SJSA1 (cell line): Measurements from ENCODE around the gene ZNF660. TPM values are rescaled to one million over a fixed set of nuclear protein-coding genes. Genes with fewer than 3 reads are reported as not detected.
"Not testable (repeated sequence)": the region's sequence is repeated elsewhere in the genome, so short reads cannot be mapped to it uniquely, and the experiment has no call there.

ENCODE experiments used
- DNase-seq, 2 experiments: peaks; one replicate each; pipeline ENCODE4 v3.0.0-alpha.2; 2015 to 2020; ENCODE audit warnings: low spot score in 2 of 2, low read depth in 1 of 2
- H3K27ac ChIP-seq: fragments of 250-450 bp; sonication (Bioruptor Pico); 2 replicates; pipeline ENCODE4 v1.5.1; 2020; ENCODE audit warnings: mild to moderate bottlenecking, moderate library complexity
- H3K27me3 ChIP-seq: fragments of 250-450 bp; sonication (Bioruptor Pico); replicated peaks from 2 replicates; pipeline ENCODE4 v1.5.1; 2020; ENCODE audit warnings: mild to moderate bottlenecking, moderate library complexity
- H3K36me3 ChIP-seq: fragments of 250-450 bp; sonication (Bioruptor Pico); 2 replicates; pipeline ENCODE4 v1.5.1; 2020; ENCODE audit warnings: mild to moderate bottlenecking
- H3K4me1 ChIP-seq: fragments of 250-450 bp; sonication (Bioruptor Pico); replicated peaks from 2 replicates; pipeline ENCODE4 v1.6.1; 2021; ENCODE audit warnings: mild to moderate bottlenecking
- H3K4me3 ChIP-seq: fragments of 250-450 bp; sonication (Bioruptor Pico); 2 replicates; pipeline ENCODE4 v1.5.1; 2020; ENCODE audit warnings: mild to moderate bottlenecking
- H3K9me3 ChIP-seq: fragments of 250-450 bp; sonication (Bioruptor Pico); replicated peaks from 2 replicates; pipeline ENCODE4 v1.5.1; 2020; ENCODE audit warnings: mild to moderate bottlenecking
- total RNA-seq: library from RNA; depleted of rRNA; stranded (reverse); fragments of >200 nt; shearing (Covaris generic); gene quantifications from 2 replicates; pipeline ENCODE4 v1.2.3, GENCODE V29; 2014; rRNA removed

Gene ZNF660
- total RNA-seq = 2.6 and 4.3 TPM in 2 replicates

DNA sequence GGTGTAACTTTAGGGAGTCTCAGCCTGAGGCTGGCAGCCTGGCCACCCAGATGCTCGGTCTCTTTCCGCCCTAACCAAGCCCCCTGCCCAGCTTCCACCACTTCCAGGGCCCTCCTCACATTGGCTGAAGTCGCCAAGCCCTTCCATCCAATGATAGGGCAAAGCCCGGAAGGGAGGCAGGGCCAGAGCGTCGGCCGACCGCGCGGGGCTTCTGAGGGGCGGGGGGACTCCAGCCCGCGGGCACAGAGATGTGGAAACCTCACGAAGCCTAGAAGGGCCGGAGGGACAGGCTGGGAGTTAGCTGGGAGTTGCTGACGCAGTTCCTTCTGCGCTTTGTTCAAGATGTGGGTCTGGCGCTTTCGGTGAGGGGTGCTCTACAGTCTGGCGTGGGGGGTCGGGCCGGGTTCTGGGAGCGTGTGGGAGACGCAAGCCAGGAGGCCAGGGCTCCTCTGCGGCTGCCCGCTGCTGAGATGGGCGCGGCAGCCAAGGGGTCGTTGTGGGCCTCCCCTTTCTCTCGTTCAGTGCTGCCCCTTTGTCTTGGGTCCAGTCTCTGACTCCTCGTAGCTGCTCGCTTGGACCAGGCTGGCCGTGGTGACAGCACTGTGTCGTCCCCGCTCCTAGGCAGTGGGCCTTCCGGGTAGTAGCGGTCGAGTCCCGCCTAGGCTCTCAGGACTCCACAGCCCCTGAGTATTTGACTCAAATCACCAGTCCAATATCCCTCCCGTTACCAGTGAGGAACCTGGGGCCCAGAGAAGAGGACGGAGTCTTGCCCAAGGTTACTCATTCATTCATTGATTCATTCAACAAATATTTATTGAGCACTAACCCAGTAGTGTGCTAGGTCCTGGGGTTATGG is at the start of gene ZNF660:
Gene ZNF660 (plus strand): TSS at position 319 of the 856 bp plus-strand sequence. CDS start 9,230 bp downstream, outside the sequence.
- DNase-seq = peak; percentile 71
- Histone ChIP-seq H3K27ac (peak within 1 kb of the TSS; percentile 72), H3K9me3 (no peaks in the 10 kb centered on the region), H3K36me3 (peaks cover 29% of the 10 kb centered on the region), H3K27me3 (no peaks in the 10 kb centered on the region), H3K4me3 (peak within 1 kb of the TSS; percentile 57), H3K4me1 (peaks cover 7% of the 10 kb centered on the region)

DNA sequence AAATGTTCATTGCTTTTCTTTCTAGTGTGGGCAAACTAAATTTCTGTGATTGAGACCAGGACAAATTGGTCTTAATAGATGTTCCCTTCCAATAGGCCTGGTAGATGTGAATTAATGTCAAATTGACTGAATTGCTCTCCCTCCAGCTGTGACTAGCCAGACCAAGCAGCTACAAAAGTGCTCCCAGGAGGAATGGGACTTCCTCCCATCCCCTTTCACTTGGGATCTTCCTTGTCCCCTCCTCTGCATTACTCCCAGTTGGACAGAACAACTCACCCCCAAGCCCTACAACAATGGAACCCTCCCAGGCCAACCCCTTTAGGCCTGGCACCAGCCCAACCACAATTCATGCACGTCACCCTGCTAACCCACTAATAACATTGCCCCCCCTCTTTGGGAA is 49.4 kb upstream of the ZNF660 start:
- no peaks in the 10 kb centered on the region for H3K27me3 ChIP-seq
- no peak overlapping the region for H3K27ac ChIP-seq
- H3K9me3 ChIP-seq = 0 out of 2 replicates have a peak, but pooled peaks cover 2% of the 10 kb centered on the region
- DNase-seq = no peak
- no peaks in the 10 kb centered on the region for H3K4me1 ChIP-seq
- no peaks in the 10 kb centered on the region for H3K36me3 ChIP-seq
- no peak overlapping the region for H3K4me3 ChIP-seq

DNA sequence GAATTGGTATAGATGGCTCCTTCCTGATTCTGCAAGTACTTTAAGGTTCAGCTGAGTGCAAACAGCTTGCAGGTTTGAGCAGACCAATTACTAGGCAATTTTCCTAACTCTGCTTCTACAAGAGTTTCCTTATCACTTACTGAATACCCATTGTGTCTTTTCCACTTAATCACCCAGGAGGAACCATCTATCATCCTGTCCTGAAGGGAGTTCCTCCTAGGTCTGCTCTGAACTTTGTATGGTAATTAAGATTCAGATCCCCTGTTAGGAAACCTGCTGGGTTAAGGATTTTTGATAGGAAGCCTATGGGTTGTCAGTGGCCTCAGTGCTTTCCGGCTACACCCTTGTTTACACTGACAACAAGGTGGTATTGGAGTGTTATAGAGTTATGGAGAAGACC is 40.0 kb upstream of the ZNF660 start:
- DNase-seq, H3K9me3 ChIP-seq, H3K36me3 ChIP-seq, H3K27me3 ChIP-seq, H3K27ac ChIP-seq, H3K4me3 ChIP-seq, H3K4me1 ChIP-seq: not testable (repeated sequence)

DNA sequence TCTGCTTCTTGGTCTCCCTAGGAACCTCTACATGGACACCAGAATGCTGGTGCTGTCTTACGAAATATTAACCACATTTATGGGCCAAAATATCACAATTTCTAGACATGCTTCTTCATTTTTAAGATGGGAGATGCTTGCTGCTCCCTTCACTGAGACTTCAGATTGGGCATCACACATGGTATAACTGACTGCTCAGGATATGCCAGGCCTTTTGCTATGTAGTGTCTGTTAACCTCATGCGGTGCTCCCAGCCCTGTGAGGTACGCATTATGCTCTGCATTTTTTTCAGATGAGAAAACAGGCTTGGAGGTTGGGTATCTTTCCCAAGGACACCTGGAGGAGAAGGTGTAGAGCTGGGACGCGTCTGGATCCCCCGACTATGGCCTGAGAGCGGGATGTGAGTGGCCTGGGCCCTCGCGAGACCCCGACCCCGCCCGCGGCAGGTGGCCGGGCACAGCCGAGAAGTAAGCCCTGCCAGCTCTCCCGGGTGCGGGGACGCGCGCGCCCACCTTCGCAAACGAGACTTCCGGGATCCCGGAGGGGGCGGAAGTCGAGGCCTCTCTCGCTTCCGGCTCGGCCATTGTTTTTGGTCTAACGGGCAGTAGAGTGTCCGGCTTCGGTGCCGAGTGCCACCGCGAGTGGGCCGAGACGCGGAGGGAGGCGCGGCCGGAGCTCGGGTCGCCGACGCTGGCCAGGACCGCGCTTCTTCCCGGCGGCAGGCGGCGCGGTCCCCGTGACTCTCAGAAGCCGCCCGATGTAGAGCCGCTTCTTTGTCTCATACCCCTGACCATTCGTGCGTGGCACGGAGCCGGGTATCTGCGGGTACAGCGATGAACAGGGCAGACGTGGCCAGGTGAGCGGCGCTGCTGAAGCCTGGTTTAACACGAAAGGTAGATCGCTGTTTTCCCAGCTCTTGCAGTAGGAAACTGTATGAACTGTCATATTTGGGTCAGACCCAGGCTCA is 29.9 kb upstream of the ZNF660 start, which contains the start of gene ZKSCAN7:
Gene ZKSCAN7 (plus strand): TSS at position 568 of the 967 bp plus-strand sequence. CDS start 1,855 bp downstream, outside the sequence.
- Histone ChIP-seq H3K4me1 (peaks cover 12% of the 10 kb centered on the region), H3K27ac (peak within 1 kb of the TSS; percentile 56), H3K4me3 (peak within 1 kb of the TSS; percentile 56), H3K9me3 (peaks cover 5% of the 10 kb centered on the region), H3K27me3 (no peaks in the 10 kb centered on the region), H3K36me3 (peaks cover 6% of the 10 kb centered on the region; the same call in 1 of the 2 replicates)
- peak; percentile 58 to 62 for DNase-seq

DNA sequence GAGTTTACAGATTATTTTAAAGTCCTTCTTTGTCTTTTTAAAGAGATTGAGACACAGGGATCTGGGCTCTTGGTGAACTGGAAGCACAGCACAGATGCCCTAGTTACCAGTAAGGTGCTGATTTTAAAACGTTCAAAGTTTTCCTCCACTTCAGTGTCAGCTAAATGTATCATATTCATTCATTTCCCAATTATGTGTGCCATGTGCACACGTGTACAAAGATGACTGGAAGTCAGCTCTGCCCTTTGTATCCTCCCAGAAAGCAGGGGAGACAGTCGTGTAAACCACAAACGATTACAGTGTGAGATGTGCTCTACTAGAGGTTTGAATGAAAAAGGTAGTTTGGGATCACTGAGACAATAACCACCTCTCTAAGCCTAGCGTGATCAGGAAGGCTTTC is 29.0 kb upstream of the ZNF660 start:
- no peaks in the 10 kb centered on the region for H3K27me3 ChIP-seq
- H3K4me3 ChIP-seq = peak overlapping the region; percentile 56
- H3K4me1 ChIP-seq = peaks cover 12% of the 10 kb centered on the region
- peaks cover 5% of the 10 kb centered on the region for H3K9me3 ChIP-seq
- peak in 1 of 2 experiments; percentile 12 for DNase-seq
- peaks cover 8% of the 10 kb centered on the region for H3K36me3 ChIP-seq
- peak overlapping the region; percentile 56; the same call in 1 of the 2 replicates for H3K27ac ChIP-seq

DNA sequence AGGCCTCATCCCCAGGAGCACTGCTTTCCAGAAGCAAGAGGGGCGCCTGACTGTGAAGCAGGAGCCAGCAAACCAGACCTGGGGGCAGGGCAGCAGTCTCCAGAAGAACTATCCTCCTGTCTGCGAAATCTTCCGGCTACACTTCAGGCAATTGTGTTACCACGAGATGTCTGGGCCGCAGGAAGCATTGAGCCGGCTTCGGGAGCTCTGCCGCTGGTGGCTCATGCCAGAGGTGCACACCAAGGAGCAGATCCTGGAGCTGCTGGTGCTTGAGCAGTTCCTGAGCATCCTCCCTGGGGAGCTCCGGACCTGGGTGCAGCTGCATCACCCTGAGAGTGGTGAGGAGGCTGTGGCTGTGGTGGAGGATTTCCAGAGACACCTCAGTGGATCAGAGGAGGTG is 27.7 kb upstream of the ZNF660 start:
- Histone ChIP-seq H3K27me3 (no peaks in the 10 kb centered on the region), H3K4me1 (peaks cover 12% of the 10 kb centered on the region), H3K4me3 (no peak overlapping the region), H3K9me3 (peaks cover 5% of the 10 kb centered on the region), H3K36me3 (peaks cover 18% of the 10 kb centered on the region), H3K27ac (no peak overlapping the region)
- DNase-seq = no peak

DNA sequence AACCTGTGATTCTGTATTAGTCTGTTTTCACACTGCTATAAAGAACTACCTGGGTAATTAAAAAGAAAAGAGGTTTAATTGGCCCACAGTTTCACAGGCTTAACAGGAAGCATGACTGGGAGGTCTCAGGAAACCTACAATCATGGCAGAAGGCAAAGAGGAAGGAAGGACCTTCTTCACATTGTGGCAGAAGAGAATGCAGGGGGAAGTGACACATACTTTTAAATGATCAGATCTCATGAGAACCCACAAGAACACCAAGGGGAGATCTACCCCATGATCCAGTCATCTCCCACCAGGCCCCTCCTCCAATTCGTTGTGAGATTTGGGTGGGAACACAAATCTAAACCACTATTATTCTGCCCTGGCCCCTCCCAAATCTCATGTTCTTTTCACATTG is 23.7 kb upstream of the ZNF660 start:
- DNase-seq = no peak
- H3K9me3 ChIP-seq = 0 out of 2 replicates have a peak, but pooled peaks cover 4% of the 10 kb centered on the region
- peaks cover 18% of the 10 kb centered on the region for H3K36me3 ChIP-seq
- H3K27ac ChIP-seq = no peak overlapping the region
- no peaks in the 10 kb centered on the region for H3K27me3 ChIP-seq
- H3K4me3 ChIP-seq = no peak overlapping the region
- peaks cover 1% of the 10 kb centered on the region; the same call in 1 of the 2 replicates for H3K4me1 ChIP-seq

DNA sequence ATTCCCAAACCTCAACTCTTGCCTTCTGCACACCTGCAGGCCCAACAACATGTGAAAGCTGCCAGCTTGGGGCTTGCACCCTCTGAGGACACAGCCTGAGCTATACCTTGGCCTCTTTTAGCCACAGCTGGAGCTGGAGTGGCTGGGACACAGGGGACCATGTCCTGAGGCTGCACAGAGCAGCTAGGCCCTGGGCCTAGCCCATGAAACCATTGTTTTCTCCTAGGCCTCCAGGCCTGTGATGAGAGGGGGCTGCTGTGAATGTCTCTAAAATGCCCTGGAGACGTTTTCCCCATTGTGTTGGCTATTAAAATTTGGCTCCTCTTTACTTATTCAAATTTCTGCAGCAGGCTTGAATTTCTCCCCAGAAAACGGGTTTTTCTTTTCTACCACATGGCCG is 22.6 kb upstream of the ZNF660 start:
- Histone ChIP-seq H3K4me3 (no peak overlapping the region), H3K9me3 (0 out of 2 replicates have a peak, but pooled peaks cover 4% of the 10 kb centered on the region), H3K36me3 (peaks cover 17% of the 10 kb centered on the region)

DNA sequence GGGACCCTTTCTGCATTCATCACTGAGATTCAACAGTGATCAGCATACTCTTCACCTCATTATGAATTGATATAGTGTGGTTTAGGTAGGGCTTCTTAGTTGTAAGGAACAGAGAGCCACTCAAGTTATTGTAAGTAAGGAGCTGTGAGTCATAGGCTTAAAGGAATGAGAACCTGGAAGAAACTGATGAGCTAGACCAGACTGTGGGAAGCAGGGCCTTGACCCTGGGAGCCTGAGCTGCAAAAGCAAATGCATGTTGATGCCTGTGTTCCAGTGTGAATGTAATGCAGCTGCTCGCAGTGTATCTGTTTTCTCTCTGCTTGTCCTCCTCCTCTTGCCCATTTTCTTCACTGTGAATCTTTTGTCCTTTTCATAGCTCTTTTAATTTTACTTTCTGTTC is 16.2 kb upstream of the ZNF660 start:
- H3K4me3 ChIP-seq = no peak overlapping the region
- H3K9me3 ChIP-seq = no peaks in the 10 kb centered on the region
- H3K36me3 ChIP-seq = peaks cover 25% of the 10 kb centered on the region
- no peaks in the 10 kb centered on the region for H3K4me1 ChIP-seq
- DNase-seq = no peak
- H3K27ac ChIP-seq = no peak overlapping the region
- H3K27me3 ChIP-seq = no peaks in the 10 kb centered on the region

More for the DNA sequence above, 22.6 kb upstream of the ZNF660 start:
- DNase-seq = no peak
- no peak overlapping the region for H3K27ac ChIP-seq
- no peaks in the 10 kb centered on the region for H3K27me3 ChIP-seq
- H3K4me1 ChIP-seq = no peaks in the 10 kb centered on the region

DNA sequence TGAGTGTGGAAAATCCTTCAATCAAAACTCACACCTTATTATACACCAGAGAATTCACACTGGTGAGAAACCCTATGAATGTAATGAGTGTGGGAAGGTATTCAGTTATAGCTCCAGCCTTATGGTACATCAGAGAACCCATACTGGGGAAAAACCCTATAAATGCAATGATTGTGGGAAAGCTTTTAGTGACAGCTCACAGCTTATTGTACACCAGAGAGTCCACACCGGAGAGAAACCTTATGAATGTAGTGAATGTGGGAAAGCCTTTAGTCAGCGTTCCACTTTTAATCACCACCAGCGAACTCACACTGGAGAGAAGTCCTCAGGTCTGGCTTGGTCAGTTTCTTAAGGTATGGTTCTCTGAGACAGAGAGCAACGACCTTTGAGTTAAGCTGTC is 13.7 kb upstream of the ZNF660 start:
- Histone ChIP-seq H3K4me3 (no peak overlapping the region), H3K36me3 (peaks cover 25% of the 10 kb centered on the region), H3K9me3 (no peaks in the 10 kb centered on the region), H3K4me1 (no peaks in the 10 kb centered on the region), H3K27ac (no peak overlapping the region), H3K27me3 (no peaks in the 10 kb centered on the region)
- no peak for DNase-seq

DNA sequence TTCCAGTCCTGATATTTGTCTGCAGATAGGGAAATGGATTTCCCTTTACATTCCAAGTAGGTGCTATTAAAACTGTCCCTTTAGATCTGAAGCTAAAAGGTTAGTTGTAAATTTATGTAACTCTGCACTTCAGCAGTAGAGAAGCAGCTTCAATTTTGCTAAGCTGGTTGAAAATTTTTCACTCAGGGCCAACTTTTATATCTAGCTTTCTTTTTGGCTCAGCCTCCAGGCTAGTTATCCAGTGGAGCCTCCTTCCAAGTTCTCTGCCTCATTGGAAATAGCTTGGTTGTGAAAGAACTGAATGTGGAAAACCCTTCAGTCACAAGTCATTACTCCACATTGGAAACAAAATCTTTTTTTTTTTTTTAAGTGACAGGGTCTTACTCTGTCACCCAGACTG is 8.2 kb upstream of the ZNF660 start:
- peaks cover 7% of the 10 kb centered on the region for H3K36me3 ChIP-seq
- H3K27me3 ChIP-seq = no peaks in the 10 kb centered on the region
- no peak for DNase-seq
- H3K9me3 ChIP-seq = no peaks in the 10 kb centered on the region
- H3K4me1 ChIP-seq = no peaks in the 10 kb centered on the region
- H3K27ac ChIP-seq = no peak overlapping the region
- no peak overlapping the region for H3K4me3 ChIP-seq

DNA sequence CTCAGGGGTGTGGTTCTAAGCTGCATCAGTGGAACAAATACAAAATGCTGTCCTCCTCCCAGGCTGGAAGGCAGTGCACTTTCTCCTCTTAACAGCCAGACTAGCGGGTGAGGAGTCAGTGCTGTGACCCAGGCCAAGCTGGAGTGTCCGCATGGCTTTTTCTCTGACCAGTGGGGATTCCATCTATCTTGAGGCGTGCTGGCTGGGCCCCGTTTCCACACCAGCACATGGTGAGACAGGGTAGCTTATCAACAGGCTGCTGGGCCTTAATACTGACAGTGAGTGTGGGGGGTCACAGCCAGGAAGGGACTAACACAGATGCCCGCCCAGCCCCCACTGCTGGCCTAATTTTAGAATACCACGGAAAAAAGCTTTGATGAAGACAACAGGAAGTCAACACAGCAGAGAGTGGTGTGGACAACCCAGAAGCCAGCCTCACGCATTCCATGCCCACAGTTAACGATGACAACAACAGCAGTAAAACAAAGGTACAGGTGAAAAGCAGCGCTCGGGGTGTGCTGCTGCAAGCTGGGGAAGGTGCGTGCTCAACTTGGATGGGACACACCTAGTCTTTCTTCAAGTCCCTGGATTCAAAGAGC is 7.3 kb upstream of the ZNF660 start:
- H3K4me3 ChIP-seq, DNase-seq, H3K27me3 ChIP-seq, H3K9me3 ChIP-seq, H3K36me3 ChIP-seq, H3K4me1 ChIP-seq, H3K27ac ChIP-seq: not testable (repeated sequence)

DNA sequence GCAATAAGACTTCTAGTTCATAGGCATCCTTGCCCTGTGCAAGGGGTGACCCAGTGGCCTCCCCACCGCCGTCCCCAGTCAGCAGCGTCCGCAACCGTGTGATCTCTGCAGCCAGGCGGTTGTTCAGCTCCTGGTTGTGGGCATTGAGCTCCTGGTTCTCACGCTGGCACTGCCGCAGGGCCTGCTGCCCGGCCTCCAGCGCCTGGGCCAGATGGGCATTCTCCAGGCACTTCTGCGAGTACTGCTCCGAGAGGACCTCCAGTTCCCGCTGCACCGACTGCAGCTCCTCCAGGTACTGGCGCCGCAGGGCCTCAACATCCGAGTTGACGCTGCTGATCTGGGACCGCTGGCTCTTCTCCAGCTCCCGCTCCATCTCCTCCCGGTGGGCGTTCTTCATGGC is 6.4 kb upstream of the ZNF660 start:
- H3K27me3 ChIP-seq, H3K4me1 ChIP-seq, H3K9me3 ChIP-seq, H3K27ac ChIP-seq, H3K4me3 ChIP-seq, DNase-seq, H3K36me3 ChIP-seq: not testable (repeated sequence)
